ENCODE data around the gene TRPC6. TPM values are rescaled to one million over a fixed set of nuclear protein-coding genes. Genes with fewer than 3 reads are reported as not detected.

The TRPC6 gene
- total RNA-seq, 1 experiment from 2014 or later = 1.3 TPM

- TF ChIP-seq FOXK1 (CRISPR knock-in tag; IDR thresholded peaks at IDR 0.05) (no peak), NFE2L1 (CRISPR knock-in tag; IDR thresholded peaks at IDR 0.05) (no peak), EMX1 (CRISPR knock-in tag; IDR thresholded peaks at IDR 0.05) (no peak), SMAD3 (CRISPR knock-in tag; IDR thresholded peaks at IDR 0.05; ENCODE audit: borderline replicate concordance) (no peak), SMAD4 (CRISPR knock-in tag; IDR thresholded peaks at IDR 0.05) (no peak), OVOL2 (CRISPR knock-in tag; IDR thresholded peaks at IDR 0.05; ENCODE audit: borderline replicate concordance) (no peak), STAT6 (CRISPR knock-in tag; conservative IDR thresholded peaks at IDR 0.05; ENCODE audit: low read depth) (no peak)
Observed at GRCh38 chr11:101477926-101478325, 105.9 kb downstream of the TRPC6 start (continued).

- H3K27ac Mint-ChIP-seq = no peak overlapping the region
Observed at GRCh38 chr11:101476191-101476590, 107.6 kb downstream of the TRPC6 start.

More at GRCh38 chr11:101476191-101476590, 107.6 kb downstream of the TRPC6 start:
- H3K4me3 Mint-ChIP-seq = no peak overlapping the region
- H3K36me3 Mint-ChIP-seq = no peaks in the 10 kb centered on the region
- ChIA-PET POLR2A (no interaction called here), CTCF (no interaction called here)
- no peaks in the 10 kb centered on the region for H3K9me3 Mint-ChIP-seq
- ATAC-seq (no peak), DNase-seq (ENCODE audit: low spot score) (no peak)
- TF ChIP-seq JUN (CRISPR knock-in tag; IDR thresholded peaks at IDR 0.05) (no peak), ZNF512 (CRISPR knock-in tag; IDR thresholded peaks at IDR 0.05; ENCODE audit: borderline replicate concordance) (no peak), ZNF263 (CRISPR knock-in tag; IDR thresholded peaks at IDR 0.05; ENCODE audit: low read depth) (no peak), ZNF532 (CRISPR knock-in tag; IDR thresholded peaks at IDR 0.05; ENCODE audit: borderline replicate concordance) (no peak), E2F1 (CRISPR knock-in tag; IDR thresholded peaks at IDR 0.05) (no peak), ATF6 (CRISPR knock-in tag; IDR thresholded peaks at IDR 0.05) (no peak), STAT6 (CRISPR knock-in tag; conservative IDR thresholded peaks at IDR 0.05; ENCODE audit: low read depth) (no peak)
- peaks cover 17% of the 10 kb centered on the region for H3K4me1 Mint-ChIP-seq
- H3K27me3 Mint-ChIP-seq (ENCODE audit: low read depth) = no peaks in the 10 kb centered on the region

Measured in WTC11 (cell line).